ENCODE measurements around the gene RBM25.

Gene RBM25

GRCh38 chr14:73102806-73103497, 44.6 kb downstream of the RBM25 start (continued):
- TF ChIP-seq POU6F1 (CRISPR knock-in tag; IDR thresholded peaks at IDR 0.05; ENCODE audit: borderline replicate concordance, low read depth) (no peak), RARB (CRISPR knock-in tag; IDR thresholded peaks at IDR 0.05) (no peak), OSR1 (CRISPR knock-in tag; IDR thresholded peaks at IDR 0.05) (no peak), ZNF70 (CRISPR knock-in tag; IDR thresholded peaks at IDR 0.05) (no peak), CSDC2 (CRISPR knock-in tag; IDR thresholded peaks at IDR 0.05) (no peak), TSHZ2 (CRISPR knock-in tag; IDR thresholded peaks at IDR 0.05) (no peak)

GRCh38 chr14:73105050-73105449, 46.7 kb downstream of the RBM25 start:
- no peak; the same call in 2 of the 3 replicates for ATAC-seq
- TF ChIP-seq CREB5 (CRISPR knock-in tag; IDR thresholded peaks at IDR 0.05; ENCODE audit: low read depth), result no peak
- TF ChIP-seq GLIS3 (CRISPR knock-in tag; IDR thresholded peaks at IDR 0.05), result no peak
- TF ChIP-seq SNAI2 (CRISPR knock-in tag; IDR thresholded peaks at IDR 0.05), result no peak
- TF ChIP-seq ARNTL (CRISPR knock-in tag; IDR thresholded peaks at IDR 0.05; ENCODE audit: borderline replicate concordance, low read depth), result no peak
- TF ChIP-seq OSR1 (CRISPR knock-in tag; IDR thresholded peaks at IDR 0.05), result no peak
- no peak for TF ChIP-seq CSRNP3 (CRISPR knock-in tag; IDR thresholded peaks at IDR 0.05)
- no peak for TF ChIP-seq TOX (CRISPR knock-in tag; IDR thresholded peaks at IDR 0.05; ENCODE audit: borderline replicate concordance)
- no peak for TF ChIP-seq PPARA (CRISPR knock-in tag; IDR thresholded peaks at IDR 0.05; ENCODE audit: borderline replicate concordance)
- no peak for TF ChIP-seq ZFP3 (CRISPR knock-in tag; IDR thresholded peaks at IDR 0.05)
- no peak for TF ChIP-seq ESRRG (CRISPR knock-in tag; IDR thresholded peaks at IDR 0.05)
- no peak for TF ChIP-seq BACH2 (CRISPR knock-in tag; IDR thresholded peaks at IDR 0.05; ENCODE audit: borderline replicate concordance)
- no peak for TF ChIP-seq ZC3H10 (CRISPR knock-in tag; IDR thresholded peaks at IDR 0.05)
- no peak for TF ChIP-seq ZNF565 (CRISPR knock-in tag; conservative IDR thresholded peaks at IDR 0.05; ENCODE audit: low read depth)

- ATAC-seq, result no peak
- TF ChIP-seq CREB5 (CRISPR knock-in tag; IDR thresholded peaks at IDR 0.05; ENCODE audit: low read depth) (no peak), ZFP3 (CRISPR knock-in tag; IDR thresholded peaks at IDR 0.05) (no peak), TCF4 (CRISPR knock-in tag; IDR thresholded peaks at IDR 0.05; ENCODE audit: borderline replicate concordance) (no peak), RARB (CRISPR knock-in tag; IDR thresholded peaks at IDR 0.05) (no peak), TSHZ2 (CRISPR knock-in tag; IDR thresholded peaks at IDR 0.05) (no peak), ZC3H10 (CRISPR knock-in tag; IDR thresholded peaks at IDR 0.05) (no peak), ARNTL (CRISPR knock-in tag; IDR thresholded peaks at IDR 0.05; ENCODE audit: borderline replicate concordance, low read depth) (no peak), BACH2 (CRISPR knock-in tag; IDR thresholded peaks at IDR 0.05; ENCODE audit: borderline replicate concordance) (no peak), ZNF8 (CRISPR knock-in tag; IDR thresholded peaks at IDR 0.05) (no peak), PPARA (CRISPR knock-in tag; IDR thresholded peaks at IDR 0.05; ENCODE audit: borderline replicate concordance) (no peak), ZFP30 (CRISPR knock-in tag; IDR thresholded peaks at IDR 0.05) (no peak), CSDC2 (CRISPR knock-in tag; IDR thresholded peaks at IDR 0.05) (no peak), PATZ1 (CRISPR knock-in tag; IDR thresholded peaks at IDR 0.05; ENCODE audit: borderline replicate concordance) (no peak), ESRRG (CRISPR knock-in tag; IDR thresholded peaks at IDR 0.05) (no peak), SNAI2 (CRISPR knock-in tag; IDR thresholded peaks at IDR 0.05) (no peak), ZNF565 (CRISPR knock-in tag; conservative IDR thresholded peaks at IDR 0.05; ENCODE audit: low read depth) (no peak)
Measured at GRCh38 chr14:73105727-73106126, 47.4 kb downstream of the RBM25 start.

Data from SK-N-SH treated with all-trans-retinoic acid at 6 μM for 48 hours (cell line).